GM21526 (cell line): ENCODE measurements around the gene USP38.
"Not testable (repeated sequence)": the region's sequence is repeated elsewhere in the genome, so short reads cannot be mapped to it uniquely, and the experiment has no call there.

ENCODE experiments used
- ATAC-seq: cut with Tn5 transposase; IDR thresholded peaks from one replicate; pipeline ENCODE4 v1.9.1; 2021; ENCODE audit warnings: moderate library complexity; ENCODE audit not compliant: unreplicated experiment, low FRiP score

Gene USP38

DNA sequence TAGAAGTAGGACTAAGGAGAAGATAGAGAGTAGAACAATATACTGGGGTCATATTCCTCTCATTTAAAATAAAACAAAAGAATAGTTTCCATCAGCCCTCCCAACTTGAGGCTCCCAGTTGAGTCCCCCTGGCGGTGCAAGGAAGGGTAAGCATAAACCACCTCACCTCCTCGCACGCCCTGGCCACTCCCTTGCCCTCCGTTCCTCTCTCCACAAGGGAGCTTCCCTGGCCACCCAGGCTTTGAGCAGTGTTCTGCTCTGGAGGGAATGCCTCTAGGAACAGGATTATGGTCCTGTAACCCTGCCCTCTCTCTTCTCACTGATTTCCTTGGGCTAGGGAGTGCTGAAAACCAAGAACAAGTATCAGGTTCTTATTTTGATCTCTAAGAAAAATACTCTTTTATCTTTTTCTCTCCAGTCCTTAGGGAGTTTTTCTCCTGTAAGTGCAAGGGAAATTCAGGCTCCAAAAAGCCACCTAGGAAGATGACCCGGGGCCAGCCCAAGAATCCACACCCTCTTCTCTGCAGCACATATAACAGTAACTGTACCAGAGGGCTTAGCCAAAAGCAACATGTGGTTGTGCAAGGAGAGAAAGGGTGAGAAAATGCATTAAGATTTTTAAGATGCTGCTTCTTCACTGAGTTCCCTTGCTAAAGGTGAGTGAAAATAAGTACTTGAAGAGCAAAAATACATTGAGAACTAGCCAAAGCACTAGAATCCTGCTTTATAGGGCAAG is 69.9 kb downstream of the USP38 start:
- no peak for ATAC-seq

DNA sequence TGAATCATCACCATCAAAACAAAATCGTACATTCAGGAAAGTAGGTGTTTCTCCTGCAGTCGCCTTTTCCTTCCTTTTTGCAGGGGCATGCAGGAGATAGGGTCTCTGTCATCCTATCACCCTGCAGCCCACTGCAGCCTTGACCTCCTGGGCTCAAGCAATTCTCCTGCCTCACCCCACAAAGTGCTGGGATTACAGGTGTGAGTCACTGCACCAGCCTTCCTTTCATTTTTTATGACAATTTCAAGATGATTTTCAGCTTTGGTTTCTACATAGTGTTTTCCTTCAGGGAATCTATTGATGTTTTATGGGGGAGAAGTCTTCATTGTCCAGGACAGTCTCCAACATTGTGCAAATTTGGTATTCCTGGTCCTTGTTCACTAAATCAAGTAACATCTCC is 71.7 kb downstream of the USP38 start:
- no peak for ATAC-seq

DNA sequence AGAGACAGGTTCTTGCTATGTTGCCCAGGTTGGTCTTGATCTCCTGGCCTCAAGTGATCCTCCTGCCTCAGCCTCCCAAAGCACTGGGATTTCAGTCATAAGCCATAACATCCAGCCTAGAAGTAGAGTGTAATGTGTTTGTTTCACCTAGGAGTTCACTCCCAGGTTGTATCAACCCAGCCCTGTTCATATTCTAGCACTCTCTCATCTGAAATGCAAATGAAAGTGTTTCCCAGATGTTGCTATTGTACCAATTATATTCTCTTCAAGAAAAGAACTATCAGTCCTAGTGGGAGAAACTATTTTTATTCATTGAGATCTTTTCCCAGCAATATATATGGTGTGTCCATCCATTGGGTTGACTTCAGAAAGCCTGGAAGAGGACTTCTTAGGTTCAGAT is 72.6 kb downstream of the USP38 start:
- no peak for ATAC-seq

DNA sequence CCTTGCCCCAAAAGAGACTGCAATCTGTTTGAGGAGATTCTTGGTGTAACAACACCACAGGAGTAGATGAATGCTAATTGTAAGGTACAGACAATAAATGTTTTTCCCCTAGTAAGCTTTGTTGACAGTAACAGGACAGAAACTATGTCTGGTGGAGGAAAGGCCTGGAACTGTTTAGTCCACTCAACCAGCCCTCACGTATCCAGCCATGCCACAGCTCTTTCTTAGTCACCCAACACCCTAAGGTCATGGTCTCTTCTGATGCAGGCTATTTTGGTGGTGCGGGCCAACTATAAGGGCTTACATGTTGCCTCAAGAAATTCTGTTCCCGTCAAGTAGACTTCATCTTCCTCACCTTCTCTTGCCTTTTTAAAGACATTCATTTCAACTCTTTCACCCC is 76.0 kb downstream of the USP38 start:
- ATAC-seq: no peak

DNA sequence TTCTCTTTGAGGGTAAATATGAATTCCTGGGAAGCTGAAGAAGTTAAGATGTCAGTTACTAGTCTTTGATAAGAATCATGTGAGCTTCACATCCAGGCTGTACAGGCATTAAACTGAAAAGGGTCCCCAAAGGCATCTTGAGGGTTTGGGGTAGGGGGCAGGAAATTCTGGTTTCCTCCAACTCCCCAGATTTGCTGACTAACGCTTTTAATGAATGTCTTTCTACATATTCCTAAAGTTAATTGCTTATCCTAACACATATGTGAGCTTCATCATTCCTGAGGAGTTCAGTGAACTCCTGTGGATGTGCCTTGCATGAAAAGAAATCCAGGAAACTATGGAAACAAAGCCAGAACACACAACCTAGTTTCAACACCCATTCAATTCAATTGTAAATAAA is 78.1 kb downstream of the USP38 start:
- no peak for ATAC-seq

DNA sequence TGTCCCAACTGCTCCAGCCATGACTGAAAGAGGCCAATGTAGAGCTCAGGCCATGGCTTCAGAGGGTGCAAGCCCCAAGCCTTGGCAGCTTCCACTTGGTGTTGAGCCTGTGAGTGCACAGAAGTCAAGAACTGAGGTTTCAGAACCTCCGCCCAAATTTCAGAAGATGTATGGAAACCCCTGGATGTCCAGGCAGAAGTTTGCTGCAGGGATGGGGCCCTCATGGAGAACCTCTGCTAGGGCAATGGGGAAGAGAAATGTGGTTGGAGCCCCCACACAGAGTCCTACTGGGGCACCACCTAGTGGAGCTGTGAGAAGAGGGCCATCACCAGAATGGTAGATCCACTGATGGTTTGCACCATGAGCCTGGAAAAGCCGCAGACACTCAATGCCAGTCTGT is 83.0 kb downstream of the USP38 start:
- not testable (repeated sequence) for ATAC-seq

DNA sequence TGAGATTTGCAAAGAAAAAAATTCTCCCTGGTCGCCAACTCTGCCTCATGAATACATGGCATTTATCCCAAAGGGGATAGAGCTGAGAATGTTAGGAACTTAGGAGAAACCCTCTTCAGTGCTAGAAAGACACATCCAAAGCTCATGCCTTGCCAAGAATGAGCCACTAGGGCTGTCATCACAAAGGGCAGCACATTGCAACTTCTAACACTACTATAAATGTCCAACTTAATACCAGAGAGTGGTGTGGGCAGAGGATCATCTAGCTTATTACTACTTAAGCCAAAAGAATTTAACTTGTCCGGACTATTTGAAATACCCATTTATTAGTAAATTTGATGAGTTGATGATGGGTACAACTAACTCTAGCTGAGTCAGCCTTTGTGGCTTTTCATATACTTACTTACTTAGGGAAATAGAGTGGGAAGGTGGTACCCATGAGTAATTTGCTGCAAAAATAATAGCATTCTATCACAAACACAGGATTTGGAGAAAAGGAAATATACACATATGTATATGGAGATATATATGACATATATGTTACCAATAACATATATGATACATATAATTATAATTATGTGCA is 85.6 kb downstream of the USP38 start:
- ATAC-seq: no peak
